HepG2 (cell line): ENCODE measurements around the gene ACAP1. TPM values are rescaled to one million over a fixed set of nuclear protein-coding genes. Genes with fewer than 3 reads are reported as not detected.

ENCODE experiments used
- ATAC-seq: fragments of 200-7000 bp; cut with Tn5 transposase; 3 replicates; pipeline ENCODE4 v1.9.1; 2020; ENCODE audit warnings: mild to moderate bottlenecking, moderate library complexity
- BruUV-seq: library from RNA; stranded (reverse); fragments of 400-500 nt; replicated peaks from 2 replicates; lab custom pipeline; 2021; lab: Mats Ljungman, UMichigan
- CTCF ChIA-PET: fragments of 300-600 bp; formaldehyde crosslinking; extraction: SDS; loops from one replicate; lab custom pipeline; 2021; ENCODE audit warnings: low total read pairs, inconsistent platforms, low intra/inter-chr PET ratio; lab: Yijun Ruan, JAX
- POLR2A ChIA-PET: fragments of 350-600 bp; sonication (Branson Sonifier 250); formaldehyde crosslinking; loops from one replicate; lab custom pipeline; 2020; ENCODE audit warnings: antibody characterized with exemption, inconsistent platforms; lab: Yijun Ruan, JAX
- DNase-seq: peaks from one replicate; pipeline ENCODE4 v3.0.0-alpha.2; 2015; ENCODE audit warnings: low spot score
- FAIRE-seq: peaks from 3 replicates; lab custom pipeline; 2011; peaks lifted over from hg19 to GRCh38; lab: Jason Lieb, UNC
- H2AFZ ChIP-seq: one replicate; pipeline ENCODE4 v1.6.1; 2011; ENCODE audit warnings: low read length, inconsistent platforms
- H3K27ac ChIP-seq: fragments of 300-600 bp; 3 replicates; pipeline ENCODE4 v1.8.0; 2011; ENCODE audit warnings: mixed run types, mild to moderate bottlenecking, mixed read lengths, low read length, inconsistent platforms; ENCODE audit not compliant: insufficient read depth; ENCODE audit errors: extremely low read length
- H3K27me3 ChIP-seq, 2 experiments: fragments of 200-600 bp in 1 of 2; 2 replicates in 1 of 2; 3 replicates in 1 of 2; pipeline versions ENCODE4 v1.6.0 to v1.8.0; 2011; ENCODE audit warnings: low read length in 2 of 2, mild to moderate bottlenecking in 2 of 2, moderate library complexity in 2 of 2, inconsistent platforms in 1 of 2; ENCODE audit not compliant: insufficient read depth in 2 of 2, control insufficient read depth in 1 of 2
- H3K36me3 ChIP-seq, 2 experiments: fragments of 200-600 bp in 1 of 2; replicated peaks in 1 of 2; 2 replicates in 1 of 2; 3 replicates in 1 of 2; pipeline versions ENCODE4 v1.5.1 to v1.8.0; 2011; ENCODE audit warnings: low read length in 2 of 2, inconsistent platforms in 1 of 2; ENCODE audit not compliant: insufficient read depth in 2 of 2, control insufficient read depth in 1 of 2
- H3K4me1 ChIP-seq: 2 replicates; pipeline ENCODE4 v1.5.1; 2012; ENCODE audit warnings: low read length, inconsistent platforms; ENCODE audit not compliant: insufficient read depth
- H3K4me2 ChIP-seq: 2 replicates; pipeline ENCODE4 v1.6.0; 2011; ENCODE audit warnings: low read depth, low read length, inconsistent platforms
- H3K4me3 ChIP-seq, 3 experiments: fragments of 200-600 bp in 1 of 3; sonication (generic), shearing (Covaris generic) in 1 of 3; replicated peaks in 1 of 3; 2 replicates each; pipeline ENCODE4 v1.5.1; 2011 to 2016; ENCODE audit warnings: low read length in 3 of 3, inconsistent platforms in 2 of 3, low read depth in 2 of 3, mild to moderate bottlenecking in 2 of 3, control low read depth in 1 of 3, mixed read lengths in 1 of 3; ENCODE audit not compliant: insufficient read depth in 1 of 3
- H3K79me2 ChIP-seq: one replicate; pipeline ENCODE4 v1.6.1; 2011; ENCODE audit warnings: low read length, inconsistent platforms; ENCODE audit not compliant: insufficient read depth
- H3K9ac ChIP-seq: 2 replicates; pipeline ENCODE4 v1.6.0; 2011; ENCODE audit warnings: mild to moderate bottlenecking, low read depth, low read length, inconsistent platforms; ENCODE audit not compliant: insufficient read depth
- H3K9me3 ChIP-seq: 2 replicates; pipeline ENCODE4 v1.5.1; 2012; ENCODE audit warnings: mild to moderate bottlenecking, low read length
- H4K20me1 ChIP-seq: 2 replicates; pipeline ENCODE4 v1.6.0; 2011; ENCODE audit warnings: inconsistent platforms, mild to moderate bottlenecking, low read length, moderate library complexity; ENCODE audit not compliant: insufficient read depth
- ATF7-NPFF ChIP-seq: sonication (generic); formaldehyde crosslinking; IDR thresholded peaks from 2 replicates; pipeline ENCODE4 v1.8.1; 2023; ENCODE audit warnings: mild to moderate bottlenecking, low read depth, missing genetic modification reagents, moderate library complexity
- EED ChIP-seq: sonication (generic); formaldehyde crosslinking; IDR thresholded peaks from 2 replicates; pipeline ENCODE4 v1.5.0; 2020; ENCODE audit warnings: mild to moderate bottlenecking, missing genetic modification reagents
- FOXA1 ChIP-seq, 2 experiments: fragments of 450-650 bp in 1 of 2; sonication (generic) in 1 of 2; formaldehyde crosslinking in 1 of 2; IDR thresholded peaks; 2 replicates each; pipeline versions ENCODE4 v1.4.0 to v1.6.1; 2016 to 2020; ENCODE audit warnings: missing genetic modification reagents in 1 of 2
- GTF3A ChIP-seq: sonication (generic); formaldehyde crosslinking; conservative IDR thresholded peaks from 2 replicates; pipeline ENCODE4 v1.4.0; 2020; ENCODE audit warnings: mild to moderate bottlenecking, missing genetic modification reagents
- MAFK ChIP-seq, 2 experiments: IDR thresholded peaks in 1 of 2; conservative IDR thresholded peaks in 1 of 2; 2 replicates each; pipeline ENCODE4 v1.6.1; 2011; ENCODE audit warnings: improper control_type of control experiment in 2 of 2, low read length in 2 of 2
- MED1 ChIP-seq: sonication (generic); formaldehyde crosslinking; IDR thresholded peaks from 2 replicates; pipeline ENCODE4 v1.4.0; 2020; ENCODE audit warnings: missing genetic modification reagents
- MEIS2 ChIP-seq: sonication (generic); formaldehyde crosslinking; IDR thresholded peaks from 2 replicates; pipeline ENCODE4 v1.9.0; 2021; ENCODE audit warnings: mild to moderate bottlenecking, missing genetic modification reagents
- SAP130 ChIP-seq: IDR thresholded peaks from 2 replicates; pipeline ENCODE4 v1.6.1; 2016; ENCODE audit warnings: low read depth
- SIN3A ChIP-seq: IDR thresholded peaks from 2 replicates; pipeline ENCODE4 v1.6.1; 2011; ENCODE audit warnings: low read depth, mild to moderate bottlenecking, control low read depth, low read length, borderline replicate concordance
- TEAD3 ChIP-seq: optimal IDR thresholded peaks from 2 replicates; pipeline ENCODE3; 2016; ENCODE audit warnings: borderline replicate concordance
- ZMAT3 ChIP-seq: sonication (generic); formaldehyde crosslinking; conservative IDR thresholded peaks from 2 replicates; pipeline ENCODE4 v1.7.0; 2021; ENCODE audit warnings: missing genetic modification reagents
- ZNF263 ChIP-seq: sonication (generic); formaldehyde crosslinking; IDR thresholded peaks from 2 replicates; pipeline ENCODE4 v1.4.0; 2020; ENCODE audit warnings: missing genetic modification reagents
- ZNF331 ChIP-seq: sonication (generic); formaldehyde crosslinking; IDR thresholded peaks from 2 replicates; pipeline ENCODE4 v1.4.0; 2020; ENCODE audit warnings: missing genetic modification reagents
- ZNF772 ChIP-seq: sonication (generic); formaldehyde crosslinking; IDR thresholded peaks from 2 replicates; pipeline ENCODE4 v1.5.0; 2020; ENCODE audit warnings: mild to moderate bottlenecking, missing genetic modification reagents
- WGBS: methylation state at CpG from one replicate; pipeline ENCODE4 v1.1.6; 2017; ENCODE audit warnings: low lambda C conversion rate; 5-methylcytosine and 5-hydroxymethylcytosine counted together
- in situ Hi-C: cut with HindIII; loops from 2 replicates; pipeline ENCODE4 v1.10.0; 2017; ENCODE audit warnings: low pct_unique_long_range_greater_than_20kb; ENCODE audit not compliant: extremely low pct_ligation_motif_present
- intact Hi-C: fragments of 100-400 bp; cut with micrococcal nuclease; formaldehyde crosslinking; loops from one replicate; pipeline ENCODE4 v1.10.0; 2022; ENCODE audit not compliant: unreplicated experiment
- polyA plus RNA-seq, 8 experiments: library from polyadenylated mRNA; depleted of rRNA in 3 of 8; stranded (reverse) in 7 of 8; unstranded in 1 of 8; fragments of >200 nt; fragmentation: Illumina TruSeq in 4 of 8; extraction: Trizol in 4 of 8; gene quantifications; 2 replicates each; pipeline versions ENCODE4 v1.2.1 to v1.2.3, GENCODE V29; 2011 to 2016; ENCODE audit warnings: low read depth in 4 of 8, missing spikeins in 1 of 8, mixed read lengths in 1 of 8; ENCODE audit not compliant: insufficient read depth in 1 of 8
- total RNA-seq, 5 experiments: library from RNA; depleted of rRNA; stranded (reverse); fragments of >200 nt; fragmentation: Illumina TruSeq; extraction: Trizol; gene quantifications; 2 replicates each; pipeline ENCODE4 v1.2.3, GENCODE V29; 2016; ENCODE audit warnings: low read depth in 1 of 5
- TF ChIP-seq, protein P1 (sequence below): sonication (generic); formaldehyde crosslinking; IDR thresholded peaks from 2 replicates; pipeline ENCODE4 v1.5.0; 2020; ENCODE audit warnings: mild to moderate bottlenecking, missing genetic modification reagents, moderate library complexity
- TF ChIP-seq, protein P2 (sequence below): sonication (generic); formaldehyde crosslinking; IDR thresholded peaks from 2 replicates; pipeline ENCODE4 v1.5.0; 2020; ENCODE audit warnings: missing genetic modification reagents, mild to moderate bottlenecking, borderline replicate concordance
- TF ChIP-seq, protein P3 (sequence below): IDR thresholded peaks from 2 replicates; pipeline ENCODE4 v1.6.1; 2012; ENCODE audit warnings: inconsistent platforms
- TF ChIP-seq, protein P4 (sequence below): IDR thresholded peaks from 2 replicates; pipeline ENCODE4 v1.6.1; 2016; ENCODE audit warnings: control low read depth

The ACAP1 gene
- total and polyA plus RNA-seq, 2 of the 13 experiments (the other 11 are each of a cell fraction or from before 2014, with no cell fraction given): 1.3 to 2.5 TPM

DNA sequence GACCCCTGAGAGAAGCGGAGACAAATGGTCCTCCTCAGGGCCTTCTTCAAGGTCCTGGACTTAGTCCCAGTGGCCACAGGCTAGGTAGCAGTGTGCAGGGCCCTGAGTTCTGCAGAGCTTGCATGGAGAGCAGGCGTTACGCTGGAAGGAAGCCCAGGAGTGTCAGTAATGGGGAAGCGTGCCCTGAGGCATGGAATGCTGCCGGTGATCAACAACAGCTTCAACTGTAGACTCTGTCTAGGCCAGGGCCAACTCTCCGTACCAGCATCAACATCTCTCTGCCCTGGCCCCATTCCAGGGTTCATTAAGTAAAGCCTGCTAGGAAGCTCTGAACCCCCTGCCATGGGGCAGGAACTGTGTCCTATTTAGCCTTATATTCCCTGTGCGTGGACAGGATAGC is 44.0 kb downstream of the ACAP1 start:
- no peaks in the 10 kb centered on the region for H3K79me2 ChIP-seq
- no peak overlapping the region for H3K27ac ChIP-seq
- peaks cover 0 to 7% of the 10 kb centered on the region in 2 experiments; a peak in 1 of 5 replicates for H3K27me3 ChIP-seq
- ATAC-seq (peak; percentile 77), DNase-seq (no peak), FAIRE-seq (no peak)
- H3K4me1 ChIP-seq: peaks cover 21% of the 10 kb centered on the region
- peak overlapping the region; percentile 88 for H3K4me2 ChIP-seq
- BruUV-seq: no TSS peak
- in situ Hi-C loops (no loop called here), intact Hi-C loops (no loop called here)
- no peaks in the 10 kb centered on the region for H4K20me1 ChIP-seq
- peaks cover 4% of the 10 kb centered on the region; the same call in 1 of the 2 replicates for H3K9me3 ChIP-seq
- ChIA-PET POLR2A (interaction anchor here (0.6 to 2.1 kb wide), 7 partner anchors 9 to 99 kb away, joined by 3 to 24 read pairs (median 3); partner anchors contain the start of genes PLSCR3, SLC2A4, TMEM102 and TMEM256), CTCF (no interaction called here)
- H2AFZ ChIP-seq: peak overlapping the region; percentile 64
- H3K36me3 ChIP-seq: no peaks in the 10 kb centered on the region
- H3K4me3 ChIP-seq: peak overlapping the region; percentile 62 to 83 (median 77)
- 17% methylated on average over 3 of the region's 7 CpGs for WGBS
- peak overlapping the region; percentile 70; the same call in 1 of the 2 replicates for H3K9ac ChIP-seq
- TF ChIP-seq ZNF263 (CRISPR knock-in tag): peak; percentile 11; the same call in 1 of the 2 replicates
- peak; percentile 30 for TF ChIP-seq TEAD3 (CRISPR knock-in tag)
- TF ChIP-seq SAP130: 0 out of 2 replicates have a peak, but pooled peaks have one; percentile 12
- TF ChIP-seq, protein P1, sequence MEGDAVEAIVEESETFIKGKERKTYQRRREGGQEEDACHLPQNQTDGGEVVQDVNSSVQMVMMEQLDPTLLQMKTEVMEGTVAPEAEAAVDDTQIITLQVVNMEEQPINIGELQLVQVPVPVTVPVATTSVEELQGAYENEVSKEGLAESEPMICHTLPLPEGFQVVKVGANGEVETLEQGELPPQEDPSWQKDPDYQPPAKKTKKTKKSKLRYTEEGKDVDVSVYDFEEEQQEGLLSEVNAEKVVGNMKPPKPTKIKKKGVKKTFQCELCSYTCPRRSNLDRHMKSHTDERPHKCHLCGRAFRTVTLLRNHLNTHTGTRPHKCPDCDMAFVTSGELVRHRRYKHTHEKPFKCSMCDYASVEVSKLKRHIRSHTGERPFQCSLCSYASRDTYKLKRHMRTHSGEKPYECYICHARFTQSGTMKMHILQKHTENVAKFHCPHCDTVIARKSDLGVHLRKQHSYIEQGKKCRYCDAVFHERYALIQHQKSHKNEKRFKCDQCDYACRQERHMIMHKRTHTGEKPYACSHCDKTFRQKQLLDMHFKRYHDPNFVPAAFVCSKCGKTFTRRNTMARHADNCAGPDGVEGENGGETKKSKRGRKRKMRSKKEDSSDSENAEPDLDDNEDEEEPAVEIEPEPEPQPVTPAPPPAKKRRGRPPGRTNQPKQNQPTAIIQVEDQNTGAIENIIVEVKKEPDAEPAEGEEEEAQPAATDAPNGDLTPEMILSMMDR (CRISPR knock-in tag): peak; percentile 36
- TF ChIP-seq, protein P2, sequence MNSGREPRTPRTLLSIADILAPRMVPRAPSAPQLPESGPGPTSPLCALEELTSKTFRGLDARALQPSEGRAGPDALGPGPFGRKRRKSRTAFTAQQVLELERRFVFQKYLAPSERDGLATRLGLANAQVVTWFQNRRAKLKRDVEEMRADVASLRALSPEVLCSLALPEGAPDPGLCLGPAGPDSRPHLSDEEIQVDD: no peak
- no peak for TF ChIP-seq FOXA1 (IDR thresholded peaks at IDR 0.05)
- 0 out of 2 replicates have a peak, but pooled peaks have one; percentile 9 for TF ChIP-seq FOXA1 (CRISPR knock-in tag; IDR thresholded peaks at IDR 0.05)
- TF ChIP-seq MED1 (CRISPR knock-in tag): 0 out of 2 replicates have a peak, but pooled peaks have one; percentile 24
- TF ChIP-seq EED (CRISPR knock-in tag): 0 out of 2 replicates have a peak, but pooled peaks have one; percentile 37
- peak; percentile 40; the same call in 1 of the 2 replicates for TF ChIP-seq SIN3A
- TF ChIP-seq ZNF331 (CRISPR knock-in tag): peak; percentile 24; the same call in 1 of the 2 replicates
- no peak for TF ChIP-seq GTF3A (CRISPR knock-in tag)
- TF ChIP-seq ZMAT3: 0 out of 2 replicates have a peak, but pooled peaks have one; percentile 17
- TF ChIP-seq MEIS2: 0 out of 2 replicates have a peak, but pooled peaks have one; percentile 40
- TF ChIP-seq, protein P3, sequence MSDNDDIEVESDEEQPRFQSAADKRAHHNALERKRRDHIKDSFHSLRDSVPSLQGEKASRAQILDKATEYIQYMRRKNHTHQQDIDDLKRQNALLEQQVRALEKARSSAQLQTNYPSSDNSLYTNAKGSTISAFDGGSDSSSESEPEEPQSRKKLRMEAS: peak; percentile 54
- TF ChIP-seq ATF7-NPFF (CRISPR knock-in tag): 0 out of 2 replicates have a peak, but pooled peaks have one; percentile 3
- 0 out of 2 replicates have a peak, but pooled peaks have one; percentile 3 for TF ChIP-seq ZNF772 (CRISPR knock-in tag)
- TF ChIP-seq, protein P4, sequence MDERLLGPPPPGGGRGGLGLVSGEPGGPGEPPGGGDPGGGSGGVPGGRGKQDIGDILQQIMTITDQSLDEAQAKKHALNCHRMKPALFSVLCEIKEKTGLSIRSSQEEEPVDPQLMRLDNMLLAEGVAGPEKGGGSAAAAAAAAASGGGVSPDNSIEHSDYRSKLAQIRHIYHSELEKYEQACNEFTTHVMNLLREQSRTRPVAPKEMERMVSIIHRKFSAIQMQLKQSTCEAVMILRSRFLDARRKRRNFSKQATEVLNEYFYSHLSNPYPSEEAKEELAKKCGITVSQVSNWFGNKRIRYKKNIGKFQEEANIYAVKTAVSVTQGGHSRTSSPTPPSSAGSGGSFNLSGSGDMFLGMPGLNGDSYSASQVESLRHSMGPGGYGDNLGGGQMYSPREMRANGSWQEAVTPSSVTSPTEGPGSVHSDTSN: no peak
- no peak for TF ChIP-seq MAFK (conservative IDR thresholded peaks at IDR 0.05 in 1 of 2, IDR thresholded peaks at IDR 0.05 in 1 of 2; ENCODE audit: low read length in 2 of 2)
